ENCODE data around the gene PPP1R12C.

DNA sequence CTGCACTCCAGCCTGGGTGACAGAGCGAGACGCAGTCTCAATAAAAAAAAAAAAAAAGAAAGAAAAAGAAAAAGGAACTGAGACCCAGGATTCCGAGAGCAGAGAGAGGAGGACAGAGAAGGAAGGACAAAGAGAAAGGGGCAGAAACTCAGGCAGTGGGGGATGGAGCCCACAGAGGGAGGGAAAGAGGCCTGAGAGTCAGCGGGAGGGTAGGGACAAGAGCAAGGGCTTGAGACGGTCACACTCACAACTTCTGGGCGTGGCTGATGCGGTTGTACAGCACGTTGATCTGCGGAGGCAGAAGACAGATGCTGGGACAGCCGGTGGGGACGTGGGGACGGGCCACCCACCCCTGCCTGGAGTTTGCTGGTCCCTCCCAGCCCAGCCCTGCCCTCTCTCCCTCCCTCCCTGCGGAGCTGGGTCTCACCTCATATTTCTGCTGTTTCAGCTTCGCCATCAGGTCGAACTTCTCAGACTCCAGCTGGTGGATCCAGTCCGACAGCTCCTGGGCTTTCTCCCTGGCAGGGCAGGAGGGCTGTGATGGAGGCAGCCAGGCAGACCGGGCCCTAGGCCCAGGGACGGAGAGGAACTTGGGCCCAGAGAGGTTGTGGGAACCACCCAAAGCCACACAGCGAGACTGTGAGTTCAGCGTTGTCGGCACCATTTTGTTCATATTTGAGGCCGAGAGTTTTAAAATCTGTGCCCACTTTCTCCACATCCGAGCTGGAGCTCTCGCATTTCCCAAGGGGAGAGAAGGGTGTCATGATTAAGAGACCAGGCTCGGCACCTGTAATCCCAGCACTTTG lies 16.4 kb upstream of the PPP1R12C start:
- TF ChIP-seq, protein P1, sequence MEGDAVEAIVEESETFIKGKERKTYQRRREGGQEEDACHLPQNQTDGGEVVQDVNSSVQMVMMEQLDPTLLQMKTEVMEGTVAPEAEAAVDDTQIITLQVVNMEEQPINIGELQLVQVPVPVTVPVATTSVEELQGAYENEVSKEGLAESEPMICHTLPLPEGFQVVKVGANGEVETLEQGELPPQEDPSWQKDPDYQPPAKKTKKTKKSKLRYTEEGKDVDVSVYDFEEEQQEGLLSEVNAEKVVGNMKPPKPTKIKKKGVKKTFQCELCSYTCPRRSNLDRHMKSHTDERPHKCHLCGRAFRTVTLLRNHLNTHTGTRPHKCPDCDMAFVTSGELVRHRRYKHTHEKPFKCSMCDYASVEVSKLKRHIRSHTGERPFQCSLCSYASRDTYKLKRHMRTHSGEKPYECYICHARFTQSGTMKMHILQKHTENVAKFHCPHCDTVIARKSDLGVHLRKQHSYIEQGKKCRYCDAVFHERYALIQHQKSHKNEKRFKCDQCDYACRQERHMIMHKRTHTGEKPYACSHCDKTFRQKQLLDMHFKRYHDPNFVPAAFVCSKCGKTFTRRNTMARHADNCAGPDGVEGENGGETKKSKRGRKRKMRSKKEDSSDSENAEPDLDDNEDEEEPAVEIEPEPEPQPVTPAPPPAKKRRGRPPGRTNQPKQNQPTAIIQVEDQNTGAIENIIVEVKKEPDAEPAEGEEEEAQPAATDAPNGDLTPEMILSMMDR (IDR thresholded peaks at IDR 0.05): no peak
- TF ChIP-seq POLR2AphosphoS5 (IDR thresholded peaks at IDR 0.05) (no peak), POLR2A (IDR thresholded peaks at IDR 0.05) (no peak)

All from breast epithelium (tissue), 3 donors.